Lower leg skin (tissue), 4 donors: ENCODE measurements around the gene AKR7A3. TPM values are rescaled to one million over a fixed set of nuclear protein-coding genes. Genes with fewer than 3 reads are reported as not detected.
"Not testable (repeated sequence)": the region's sequence is repeated elsewhere in the genome, so short reads cannot be mapped to it uniquely, and the experiment has no call there.

Experiments
- DNase-seq, 2 donors: peaks; one replicate each; pipeline ENCODE4 v3.0.0-alpha.2; 2019; ENCODE audit warnings: low spot score in 2 of 2
- H3K4me3 ChIP-seq: fragments of 200-600 bp; sonication (generic); 2 replicates; pipeline ENCODE4 v1.5.1; 2017; ENCODE audit warnings: mild to moderate bottlenecking, low read depth; ENCODE audit not compliant: poor library complexity, severe bottlenecking
- POLR2A ChIP-seq, 2 donors: fragments of 450-650 bp; IDR thresholded peaks; one replicate each; pipeline ENCODE4 v1.6.1; 2016 to 2017; ENCODE audit warnings: antibody characterized with exemption in 2 of 2, mild to moderate bottlenecking in 1 of 2, moderate library complexity in 1 of 2
- WGBS, 2 donors: methylation state at CpG; one replicate each; pipeline ENCODE4 v1.1.5; 2018; 5-methylcytosine and 5-hydroxymethylcytosine counted together
- intact Hi-C: fragments of 100-400 bp; cut with DNase I; formaldehyde crosslinking; loops from one replicate; pipeline ENCODE4 v1.15.0; 2023; ENCODE audit warnings: low total_unique reads
- total RNA-seq, 4 donors: library from RNA; depleted of rRNA; stranded (reverse); fragments of >200 nt; gene quantifications; one replicate each; pipeline ENCODE4 v1.1.0, GENCODE V29; 2016
- TF ChIP-seq, protein P1 (sequence below), 3 donors: fragments of 450-650 bp; IDR thresholded peaks; one replicate each; pipeline ENCODE4 v1.5.1; 2016; ENCODE audit warnings: antibody characterized with exemption in 3 of 3, mild to moderate bottlenecking in 3 of 3, moderate library complexity in 2 of 3

AKR7A3 gene
- total RNA-seq, result 1 to 10 TPM in 3 of 4 donors, under 1 TPM in 1; 0.84 to 2.4 (median 1.6) TPM

DNA sequence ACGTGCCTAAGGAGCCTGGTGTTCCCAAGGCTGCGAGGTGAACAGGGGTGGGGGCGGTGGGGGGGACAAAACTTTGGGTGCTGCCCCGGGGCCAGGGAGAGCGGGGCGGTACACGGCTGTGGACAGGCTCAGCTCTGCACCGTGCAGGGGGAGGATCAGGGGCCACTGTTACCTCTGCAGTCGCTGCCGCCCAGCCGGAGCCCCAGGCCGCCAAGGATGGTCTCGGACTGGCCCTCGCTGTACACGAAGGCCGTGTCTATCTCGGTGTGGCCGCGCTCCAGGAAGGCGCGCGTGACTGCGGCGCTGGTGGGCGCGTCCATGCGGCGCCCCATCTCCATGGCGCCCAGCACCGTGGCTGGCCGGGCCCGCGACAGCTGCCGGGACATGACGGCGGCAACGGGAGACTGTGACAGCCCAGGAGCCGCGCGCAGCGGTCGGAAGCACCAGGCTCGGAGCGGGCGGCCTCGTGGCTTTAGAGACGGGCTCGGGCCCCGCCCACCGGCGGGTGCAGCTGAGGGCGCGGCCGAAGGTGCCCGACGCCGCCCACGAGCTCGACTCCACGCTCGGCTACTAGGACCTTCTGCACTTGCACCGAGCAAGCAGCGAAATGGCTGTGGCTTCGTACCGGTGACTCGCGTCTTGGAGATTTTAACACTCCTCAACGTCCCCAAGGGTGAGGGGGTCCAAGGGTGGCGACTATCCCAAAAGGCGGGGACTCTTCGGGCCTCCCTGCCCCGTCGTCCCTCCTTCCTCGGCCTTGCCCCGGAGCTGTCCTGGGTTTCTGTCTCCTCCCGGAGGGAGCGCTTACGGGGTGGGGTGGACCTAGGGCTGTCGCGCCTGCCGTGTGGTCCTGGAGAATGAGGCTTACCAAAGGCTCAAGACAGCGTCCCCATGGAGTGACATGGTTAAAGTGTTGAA is at the start of gene AKR7A3:
Gene AKR7A3 (minus strand): TSS at position 447 of the 918 bp plus-strand sequence. CDS start 61 bp downstream, at position 386.
- H3K4me3 ChIP-seq, result peak within 1 kb of the TSS; percentile 32
- WGBS, 2 donors, result 15 to 21% methylated on average over 34 to 54 of the region's 82 CpGs
- DNase-seq, result peak; percentile 35 to 91
- intact Hi-C loops, result not testable (repeated sequence)

DNA sequence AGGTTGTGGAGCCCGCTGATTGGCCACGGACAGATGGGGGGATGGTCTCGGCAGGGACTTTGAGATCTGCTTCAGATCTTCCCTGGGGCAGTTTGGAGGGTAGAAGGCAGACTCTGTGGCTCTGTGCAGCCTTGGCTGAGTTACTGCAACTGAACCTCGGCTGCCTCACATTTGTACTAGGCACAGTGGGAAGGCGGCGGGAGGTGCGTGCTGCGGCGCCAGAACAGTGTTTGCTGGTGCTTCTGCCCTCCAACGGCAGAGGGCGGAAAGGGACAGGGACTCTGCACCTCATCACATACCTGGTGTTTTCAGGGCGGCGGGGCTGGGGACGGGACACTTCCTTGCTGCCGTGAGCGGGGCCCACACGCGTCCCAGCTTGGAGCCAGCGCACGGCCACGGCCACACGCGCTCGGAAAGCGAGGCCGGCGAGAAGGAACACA is 49.8 kb upstream of the AKR7A3 start:
- DNase-seq, result no peak
- TF ChIP-seq, protein P1, sequence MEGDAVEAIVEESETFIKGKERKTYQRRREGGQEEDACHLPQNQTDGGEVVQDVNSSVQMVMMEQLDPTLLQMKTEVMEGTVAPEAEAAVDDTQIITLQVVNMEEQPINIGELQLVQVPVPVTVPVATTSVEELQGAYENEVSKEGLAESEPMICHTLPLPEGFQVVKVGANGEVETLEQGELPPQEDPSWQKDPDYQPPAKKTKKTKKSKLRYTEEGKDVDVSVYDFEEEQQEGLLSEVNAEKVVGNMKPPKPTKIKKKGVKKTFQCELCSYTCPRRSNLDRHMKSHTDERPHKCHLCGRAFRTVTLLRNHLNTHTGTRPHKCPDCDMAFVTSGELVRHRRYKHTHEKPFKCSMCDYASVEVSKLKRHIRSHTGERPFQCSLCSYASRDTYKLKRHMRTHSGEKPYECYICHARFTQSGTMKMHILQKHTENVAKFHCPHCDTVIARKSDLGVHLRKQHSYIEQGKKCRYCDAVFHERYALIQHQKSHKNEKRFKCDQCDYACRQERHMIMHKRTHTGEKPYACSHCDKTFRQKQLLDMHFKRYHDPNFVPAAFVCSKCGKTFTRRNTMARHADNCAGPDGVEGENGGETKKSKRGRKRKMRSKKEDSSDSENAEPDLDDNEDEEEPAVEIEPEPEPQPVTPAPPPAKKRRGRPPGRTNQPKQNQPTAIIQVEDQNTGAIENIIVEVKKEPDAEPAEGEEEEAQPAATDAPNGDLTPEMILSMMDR (IDR thresholded peaks at IDR 0.05), result no peak
- no peak for TF ChIP-seq POLR2A (IDR thresholded peaks at IDR 0.05)
- intact Hi-C loops, result no loop called here
- H3K4me3 ChIP-seq, result no peak overlapping the region
- 80 to 85% methylated on average over 27 of the region's 27 CpGs for WGBS, 2 donors

DNA sequence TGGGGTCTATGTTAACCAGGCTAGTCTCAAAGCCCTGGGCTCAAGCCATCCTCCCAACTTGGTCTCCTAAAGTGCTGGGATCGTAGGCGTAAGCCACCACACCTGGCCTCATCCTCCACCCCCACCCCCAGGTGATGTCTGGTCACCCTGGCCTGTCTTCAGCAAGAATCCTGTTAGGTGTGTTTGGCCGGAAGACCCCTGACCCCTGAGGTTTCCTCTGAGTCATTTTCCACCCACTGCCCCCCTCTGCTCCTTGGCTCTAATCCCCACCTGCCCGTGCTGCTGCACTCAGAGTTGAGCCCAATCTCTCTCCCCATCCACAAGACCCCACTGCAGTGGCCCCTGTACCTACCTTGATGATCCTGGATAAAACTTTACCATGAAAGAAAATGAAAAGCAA is 48.7 kb upstream of the AKR7A3 start:
- no peak for DNase-seq
- 91 to 93% methylated on average over 4 of the region's 4 CpGs for WGBS, 2 donors
- intact Hi-C loops, result no loop called here

DNA sequence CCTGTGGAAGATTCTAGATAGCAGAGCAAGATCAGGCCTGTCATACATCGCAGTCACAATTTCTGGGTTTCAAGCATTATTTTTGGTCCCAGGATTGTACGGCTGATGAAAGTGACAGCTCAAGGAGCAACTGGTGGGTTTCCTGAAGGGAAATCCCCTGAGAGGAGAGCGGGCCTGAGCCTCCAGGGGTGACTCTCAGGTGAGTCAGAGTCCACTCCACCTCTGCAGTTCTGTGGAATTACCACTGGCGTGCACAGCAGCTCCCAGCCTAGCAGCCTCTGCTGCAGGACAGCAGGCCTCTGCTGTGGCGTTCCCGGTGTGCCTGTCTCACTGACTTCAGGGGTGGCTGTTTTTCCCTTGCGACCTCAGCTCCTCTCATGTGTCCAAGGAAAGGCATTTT is 48.0 kb upstream of the AKR7A3 start:
- DNase-seq, result no peak
- WGBS, 2 donors, result 84 to 91% methylated on average over 7 of the region's 7 CpGs
- no peak overlapping the region for H3K4me3 ChIP-seq
- intact Hi-C loops, result no loop called here
- TF ChIP-seq, protein P1 (IDR thresholded peaks at IDR 0.05), result no peak
- no peak for TF ChIP-seq POLR2A (IDR thresholded peaks at IDR 0.05)

More for the DNA sequence above, 48.7 kb upstream of the AKR7A3 start:
- TF ChIP-seq, protein P1 (IDR thresholded peaks at IDR 0.05), result no peak
- TF ChIP-seq POLR2A (IDR thresholded peaks at IDR 0.05), result no peak
- H3K4me3 ChIP-seq, result no peak overlapping the region

DNA sequence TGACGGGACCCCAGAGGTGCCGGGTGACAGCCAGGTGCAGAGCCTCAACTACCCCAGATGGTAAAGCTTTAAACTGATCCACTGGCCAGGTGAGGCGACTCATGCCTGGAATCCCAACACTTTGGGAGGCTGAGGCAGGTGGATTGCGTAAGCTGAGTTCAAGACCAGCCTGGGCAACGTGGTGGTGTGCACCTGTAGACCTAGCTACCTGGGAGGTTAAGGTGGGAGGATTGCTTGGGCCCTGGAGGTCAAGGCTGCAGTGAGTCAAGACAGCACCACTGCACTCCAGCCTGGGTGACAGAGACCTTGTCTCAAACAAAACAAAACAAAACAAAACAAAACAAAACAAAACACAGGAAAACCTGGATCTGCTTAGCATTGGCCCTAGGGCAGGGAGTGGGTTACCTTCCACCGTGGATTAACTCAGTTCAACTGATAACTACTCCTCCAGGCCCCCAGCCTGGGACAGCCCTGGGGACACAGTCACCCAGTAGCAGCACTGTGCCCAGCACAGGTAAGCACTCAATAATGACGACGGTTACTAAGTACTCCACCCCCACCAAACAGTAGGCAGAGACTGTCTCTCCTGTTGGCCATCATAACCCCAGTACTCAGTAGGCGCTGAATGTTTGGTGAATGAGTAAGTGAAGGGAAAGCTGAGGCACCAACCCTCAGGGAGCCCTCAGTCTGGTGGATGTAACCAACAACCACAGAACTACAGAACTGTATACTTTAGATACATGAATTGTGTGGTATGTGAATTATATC is 45.2 kb upstream of the AKR7A3 start:
- intact Hi-C loops, result no loop called here
- 76 to 82% methylated on average over 9 of the region's 9 CpGs for WGBS, 2 donors
- TF ChIP-seq, protein P1 (IDR thresholded peaks at IDR 0.05), result no peak
- no peak for TF ChIP-seq POLR2A (IDR thresholded peaks at IDR 0.05)
- no peak overlapping the region for H3K4me3 ChIP-seq
- DNase-seq, result no peak

DNA sequence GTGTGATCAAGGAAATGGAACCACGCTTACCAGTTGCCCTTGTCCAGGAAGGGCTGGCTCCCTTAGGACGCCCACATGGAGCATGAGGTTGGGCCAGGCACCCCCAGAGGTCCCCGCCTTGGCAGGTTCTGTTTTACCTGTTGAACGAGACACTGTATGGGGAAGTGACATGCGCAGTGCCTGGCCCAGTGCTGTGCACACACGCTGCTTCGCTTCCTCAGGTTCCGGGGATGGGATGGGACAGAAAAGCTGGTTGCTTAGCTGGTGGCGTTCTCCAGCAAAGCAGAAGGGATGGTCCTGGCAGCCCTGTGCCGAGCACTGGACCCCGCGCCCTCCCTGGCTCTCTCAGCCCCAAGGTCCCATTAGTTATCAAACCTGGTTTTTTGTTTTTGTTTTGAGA is 44.3 kb upstream of the AKR7A3 start:
- intact Hi-C loops, result no loop called here
- DNase-seq, result no peak
- TF ChIP-seq, protein P1 (IDR thresholded peaks at IDR 0.05), result no peak
- TF ChIP-seq POLR2A (IDR thresholded peaks at IDR 0.05), result no peak
- no peak overlapping the region for H3K4me3 ChIP-seq
- 89 to 90% methylated on average over 12 of the region's 12 CpGs for WGBS, 2 donors
